Stomach (tissue), 4 donors: Measurements from ENCODE around the gene PHF19.

Experiments
- CTCF ChIP-seq, 7 experiments: fragments of 450-650 bp in 4 of 7; fragments of 200-600 bp in 3 of 7; sonication (generic) in 3 of 7; IDR thresholded peaks; one replicate each; pipeline ENCODE4 v1.5.1; 2016 to 2019; ENCODE audit warnings: antibody characterized with exemption in 7 of 7, control low read depth in 2 of 7, mild to moderate bottlenecking in 1 of 7
- EP300 ChIP-seq: sonication (generic); formaldehyde crosslinking; IDR thresholded peaks from one replicate; pipeline ENCODE4 v1.6.1; 2017; ENCODE audit warnings: antibody characterized with exemption
- POLR2A ChIP-seq, 4 donors: fragments of 450-650 bp; IDR thresholded peaks; one replicate each; pipeline ENCODE4 v1.6.1; 2016; ENCODE audit warnings: antibody characterized with exemption in 4 of 4, control low read depth in 2 of 4, mild to moderate bottlenecking in 1 of 4, moderate library complexity in 1 of 4
- POLR2AphosphoS5 ChIP-seq, 3 donors: sonication (generic); formaldehyde crosslinking; IDR thresholded peaks; one replicate each; pipeline ENCODE4 v1.6.1; 2016; ENCODE audit warnings: antibody characterized with exemption in 3 of 3

GRCh38 chr9:120850315-120850714 lies 26.7 kb downstream of the PHF19 start:
- no peak for TF ChIP-seq CTCF (IDR thresholded peaks at IDR 0.05)
- no peak for TF ChIP-seq EP300
- no peak for TF ChIP-seq POLR2AphosphoS5 (IDR thresholded peaks at IDR 0.05)
- TF ChIP-seq POLR2A (IDR thresholded peaks at IDR 0.05): no peak
